ENCODE measurements around the gene APBB1IP. TPM values are rescaled to one million over a fixed set of nuclear protein-coding genes. Genes with fewer than 3 reads are reported as not detected.

Gene APBB1IP
- total RNA-seq, 1 donor from 2014 or later = not detected

DNA sequence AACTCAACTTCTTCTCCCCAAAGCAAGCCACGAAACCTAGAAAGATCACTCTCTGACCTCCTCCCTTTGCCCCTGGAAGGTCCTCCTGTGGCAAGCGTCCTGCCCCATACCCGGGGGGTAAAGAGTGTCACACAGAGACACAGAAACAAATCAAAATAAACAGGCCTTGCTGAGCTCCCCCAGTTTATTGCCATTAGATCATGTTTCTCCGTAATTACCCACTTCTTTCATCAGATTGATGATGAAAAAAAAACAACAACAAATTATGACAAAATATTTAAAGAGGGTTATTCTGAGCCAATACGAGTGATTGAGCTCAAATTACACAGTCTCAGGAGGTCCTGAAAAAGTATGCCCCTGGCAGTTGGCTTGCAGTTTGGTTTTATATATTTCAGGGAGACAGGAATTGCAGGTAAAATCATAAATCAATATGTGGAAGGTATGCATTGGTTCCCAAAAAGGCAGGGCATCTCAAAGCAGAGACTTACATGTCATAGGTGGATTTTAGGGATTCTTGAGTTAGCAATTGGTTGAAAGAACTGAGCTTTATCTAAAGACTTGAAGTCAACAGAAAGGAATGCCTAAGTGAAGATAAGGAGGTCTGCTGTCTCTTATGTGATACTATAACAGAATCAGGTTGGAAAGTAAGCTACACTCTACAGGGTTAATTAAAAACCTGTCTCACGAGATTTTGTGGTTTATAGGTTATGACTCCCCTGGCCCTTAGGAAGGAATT is 86.2 kb downstream of the APBB1IP start:
- no peak for TF ChIP-seq EZH2 (IDR thresholded peaks at IDR 0.05)
- TF ChIP-seq, protein P1, sequence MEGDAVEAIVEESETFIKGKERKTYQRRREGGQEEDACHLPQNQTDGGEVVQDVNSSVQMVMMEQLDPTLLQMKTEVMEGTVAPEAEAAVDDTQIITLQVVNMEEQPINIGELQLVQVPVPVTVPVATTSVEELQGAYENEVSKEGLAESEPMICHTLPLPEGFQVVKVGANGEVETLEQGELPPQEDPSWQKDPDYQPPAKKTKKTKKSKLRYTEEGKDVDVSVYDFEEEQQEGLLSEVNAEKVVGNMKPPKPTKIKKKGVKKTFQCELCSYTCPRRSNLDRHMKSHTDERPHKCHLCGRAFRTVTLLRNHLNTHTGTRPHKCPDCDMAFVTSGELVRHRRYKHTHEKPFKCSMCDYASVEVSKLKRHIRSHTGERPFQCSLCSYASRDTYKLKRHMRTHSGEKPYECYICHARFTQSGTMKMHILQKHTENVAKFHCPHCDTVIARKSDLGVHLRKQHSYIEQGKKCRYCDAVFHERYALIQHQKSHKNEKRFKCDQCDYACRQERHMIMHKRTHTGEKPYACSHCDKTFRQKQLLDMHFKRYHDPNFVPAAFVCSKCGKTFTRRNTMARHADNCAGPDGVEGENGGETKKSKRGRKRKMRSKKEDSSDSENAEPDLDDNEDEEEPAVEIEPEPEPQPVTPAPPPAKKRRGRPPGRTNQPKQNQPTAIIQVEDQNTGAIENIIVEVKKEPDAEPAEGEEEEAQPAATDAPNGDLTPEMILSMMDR (IDR thresholded peaks at IDR 0.05) = no peak
- Histone ChIP-seq H3K9me3 (ENCODE audit: low read depth) (no peaks in the 10 kb centered on the region), H3K27ac (no peak overlapping the region), H3K4me3 (no peak overlapping the region), H2AFZ (replicated peaks) (no peak overlapping the region), H3K4me1 (peaks cover 24% of the 10 kb centered on the region), H3K36me3 (peaks cover 3% of the 10 kb centered on the region), H3K4me2 (no peak overlapping the region), H3K27me3 (no peaks in the 10 kb centered on the region), H3K79me2 (ENCODE audit: low read depth) (no peaks in the 10 kb centered on the region), H3F3A (ENCODE audit: low read depth) (peaks cover 18% of the 10 kb centered on the region), H3K9ac (no peak overlapping the region), H4K20me1 (ENCODE audit: low read depth) (no peaks in the 10 kb centered on the region)
- H3K4me3 Mint-ChIP-seq = no peak overlapping the region
- H3K9me3 Mint-ChIP-seq = no peaks in the 10 kb centered on the region
- peaks cover 4% of the 10 kb centered on the region for H3K27me3 Mint-ChIP-seq (ENCODE audit: insufficient read depth, low read depth)
- H3K36me3 Mint-ChIP-seq = no peaks in the 10 kb centered on the region
- DNase-seq (ENCODE audit: low spot score) = no peak
- no peak overlapping the region for H3K27ac Mint-ChIP-seq
- H3K4me1 Mint-ChIP-seq = no peaks in the 10 kb centered on the region

DNA sequence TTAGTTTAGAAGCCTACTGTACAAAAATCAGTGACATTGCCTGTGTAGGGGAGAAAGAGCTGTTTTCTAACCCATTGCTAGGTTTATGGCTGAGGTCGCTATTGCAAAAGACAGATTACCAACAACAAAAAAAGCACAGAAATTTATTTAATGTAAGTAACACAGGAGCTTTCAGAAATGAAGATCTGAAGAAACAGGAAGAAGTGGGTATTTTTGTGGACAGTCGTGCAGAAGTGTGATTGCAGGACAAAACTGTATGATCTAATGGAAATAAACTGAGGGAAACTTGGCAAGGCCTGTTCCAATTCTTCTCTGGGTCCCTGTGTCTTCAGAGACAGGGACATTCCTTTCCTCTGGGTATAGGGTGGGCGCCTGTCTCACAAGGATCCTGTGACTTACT is 87.4 kb downstream of the APBB1IP start:
- H3K36me3 Mint-ChIP-seq = no peaks in the 10 kb centered on the region
- no peaks in the 10 kb centered on the region for H3K9me3 Mint-ChIP-seq
- no peak overlapping the region for H2AFZ ChIP-seq (replicated peaks)
- no peak overlapping the region for H3K4me2 ChIP-seq
- H3K27me3 ChIP-seq = no peaks in the 10 kb centered on the region
- H3K9me3 ChIP-seq (ENCODE audit: low read depth) = no peaks in the 10 kb centered on the region
- H3K27me3 Mint-ChIP-seq (ENCODE audit: insufficient read depth, low read depth) = peaks cover 4% of the 10 kb centered on the region
- no peak overlapping the region for H3K27ac ChIP-seq
- DNase-seq (ENCODE audit: low spot score) = no peak
- no peaks in the 10 kb centered on the region for H3K4me1 Mint-ChIP-seq
- H3K36me3 ChIP-seq = peaks cover 3% of the 10 kb centered on the region
- TF ChIP-seq EZH2 (IDR thresholded peaks at IDR 0.05) = no peak
- TF ChIP-seq, protein P1 (IDR thresholded peaks at IDR 0.05) = no peak
- no peak for TF ChIP-seq EZH2phosphoT487 (IDR thresholded peaks at IDR 0.05)
- no peak overlapping the region for H3K9ac ChIP-seq
- peaks cover 5% of the 10 kb centered on the region for H3F3A ChIP-seq (ENCODE audit: low read depth)
- H3K4me3 ChIP-seq = no peak overlapping the region
- no peaks in the 10 kb centered on the region for H3K79me2 ChIP-seq (ENCODE audit: low read depth)
- peaks cover 16% of the 10 kb centered on the region for H3K4me1 ChIP-seq
- H3K4me3 Mint-ChIP-seq = no peak overlapping the region
- H4K20me1 ChIP-seq (ENCODE audit: low read depth) = no peaks in the 10 kb centered on the region
- no peak overlapping the region for H3K27ac Mint-ChIP-seq

DNA sequence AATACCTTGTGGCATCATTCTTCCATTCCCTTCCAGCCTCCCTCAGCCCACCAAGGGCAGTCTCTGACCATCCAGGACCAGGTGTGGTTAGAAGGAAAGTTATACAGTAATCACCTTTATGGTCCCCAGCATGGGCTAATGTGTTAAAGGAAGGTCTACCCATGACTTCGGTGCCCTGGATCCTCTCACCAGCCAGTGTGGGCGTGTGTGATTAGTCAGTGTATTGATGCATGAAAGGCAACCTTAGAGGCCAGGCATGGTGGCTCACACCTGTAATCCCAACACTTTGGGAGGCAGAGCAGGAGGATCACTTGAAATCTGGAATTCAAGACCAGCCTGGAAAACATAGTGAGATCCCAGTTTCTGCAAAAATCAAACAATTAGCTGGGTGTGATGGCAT is 88.9 kb downstream of the APBB1IP start:
- no peak overlapping the region for H3K9ac ChIP-seq
- H3K9me3 Mint-ChIP-seq = peaks cover 3% of the 10 kb centered on the region

More for the DNA sequence above, 88.9 kb downstream of the APBB1IP start:
- no peaks in the 10 kb centered on the region for H3K9me3 ChIP-seq (ENCODE audit: low read depth)
- H3K4me1 ChIP-seq = peaks cover 16% of the 10 kb centered on the region
- H3K4me2 ChIP-seq = no peak overlapping the region
- no peak overlapping the region for H3K27ac Mint-ChIP-seq
- no peaks in the 10 kb centered on the region for H3K79me2 ChIP-seq (ENCODE audit: low read depth)
- H3K36me3 ChIP-seq = no peaks in the 10 kb centered on the region
- H3K27me3 ChIP-seq = no peaks in the 10 kb centered on the region
- H3K36me3 Mint-ChIP-seq = no peaks in the 10 kb centered on the region
- no peaks in the 10 kb centered on the region for H4K20me1 ChIP-seq (ENCODE audit: low read depth)
- H3F3A ChIP-seq (ENCODE audit: low read depth) = peaks cover 3% of the 10 kb centered on the region
- H3K4me3 ChIP-seq = no peak overlapping the region
- H2AFZ ChIP-seq (replicated peaks) = no peak overlapping the region
- DNase-seq (ENCODE audit: low spot score) = no peak
- no peak overlapping the region for H3K4me3 Mint-ChIP-seq
- H3K4me1 Mint-ChIP-seq = no peaks in the 10 kb centered on the region
- no peak overlapping the region for H3K27ac ChIP-seq
- TF ChIP-seq EZH2 (IDR thresholded peaks at IDR 0.05) (no peak), EZH2phosphoT487 (IDR thresholded peaks at IDR 0.05) (no peak)
- TF ChIP-seq, protein P1 (IDR thresholded peaks at IDR 0.05) = no peak
- H3K27me3 Mint-ChIP-seq (ENCODE audit: insufficient read depth, low read depth) = peaks cover 2% of the 10 kb centered on the region
